Testis (tissue), 2 donors: ENCODE measurements around the gene RAD51D.

ENCODE experiments used
- CTCF ChIP-seq, 3 experiments: fragments of 450-650 bp in 2 of 3; fragments of 200-600 bp in 1 of 3; sonication (generic) in 1 of 3; IDR thresholded peaks; one replicate each; pipeline ENCODE4 v1.5.1; 2016 to 2019; ENCODE audit warnings: antibody characterized with exemption in 3 of 3, mild to moderate bottlenecking in 2 of 3, moderate library complexity in 1 of 3
- POLR2A ChIP-seq: fragments of 450-650 bp; IDR thresholded peaks from one replicate; pipeline ENCODE4 v1.6.1; 2017; ENCODE audit warnings: antibody characterized with exemption, mild to moderate bottlenecking, moderate library complexity

- TF ChIP-seq CTCF (IDR thresholded peaks at IDR 0.05) (peak; percentile 75 to 93 (median 91)), POLR2A (no peak)
These were observed 22.2 kb upstream of the RAD51D start, which contains the start of gene NLE1 for GRCh38 chr17:35141681-35142466.
